ENCODE measurements around the gene ZFYVE9. TPM values are rescaled to one million over a fixed set of nuclear protein-coding genes. Genes with fewer than 3 reads are reported as not detected.

Gene ZFYVE9
- total and polyA plus RNA-seq, 3 donors from 2014 or later, result 31.5 to 51.3 (median 32.5) TPM

- no peak for DNase-seq
- Histone ChIP-seq H3K27ac (no peak overlapping the region), H3K4me3 (no peak overlapping the region), H3K36me3 (ENCODE audit: low read depth, missing control alignments) (no peaks in the 10 kb centered on the region), H3K27me3 (no peaks in the 10 kb centered on the region), H3K9me3 (no peaks in the 10 kb centered on the region), H3K4me1 (no peaks in the 10 kb centered on the region)
- no peak for TF ChIP-seq CTCF (IDR thresholded peaks at IDR 0.05)
- 95 to 100% methylated on average over 1 of the region's 1 CpG for WGBS, 2 donors
- intact Hi-C loops (cut with DNase I; ENCODE audit: low total_unique reads), result no loop called here
Observed at GRCh38 chr1:52102336-52103013, 39.4 kb upstream of the ZFYVE9 start.

GRCh38 chr1:52111492-52111891 lies 30.4 kb upstream of the ZFYVE9 start:
- Histone ChIP-seq H3K27ac (no peak overlapping the region), H3K36me3 (ENCODE audit: low read depth, missing control alignments) (no peaks in the 10 kb centered on the region), H3K4me1 (no peaks in the 10 kb centered on the region), H3K4me3 (no peak overlapping the region), H3K9me3 (no peaks in the 10 kb centered on the region), H3K27me3 (no peaks in the 10 kb centered on the region)
- intact Hi-C loops (cut with DNase I; ENCODE audit: low total_unique reads), result no loop called here
- TF ChIP-seq CTCF (IDR thresholded peaks at IDR 0.05), result no peak
- TF ChIP-seq POLR2A (IDR thresholded peaks at IDR 0.05), result no peak
- no peak for DNase-seq

- intact Hi-C loops (cut with DNase I; ENCODE audit: low total_unique reads), result no loop called here
- 66 to 67% methylated on average over 3 of the region's 3 CpGs for WGBS, 2 donors
- Histone ChIP-seq H3K36me3 (ENCODE audit: low read depth, missing control alignments) (no peaks in the 10 kb centered on the region), H3K27me3 (no peaks in the 10 kb centered on the region), H3K4me3 (no peak overlapping the region), H3K27ac (no peak overlapping the region), H3K4me1 (no peaks in the 10 kb centered on the region), H3K9me3 (no peaks in the 10 kb centered on the region)
- TF ChIP-seq CTCF (IDR thresholded peaks at IDR 0.05), result no peak
- TF ChIP-seq POLR2A (IDR thresholded peaks at IDR 0.05), result no peak
- no peak for DNase-seq
Observed at GRCh38 chr1:52112489-52112888, 29.4 kb upstream of the ZFYVE9 start.

GRCh38 chr1:52119301-52120079 lies 22.4 kb upstream of the ZFYVE9 start:
- intact Hi-C loops (cut with DNase I; ENCODE audit: low total_unique reads), result no loop called here
- H3K9me3 ChIP-seq, result no peaks in the 10 kb centered on the region
- H3K27me3 ChIP-seq, result no peaks in the 10 kb centered on the region
- H3K4me1 ChIP-seq, result no peaks in the 10 kb centered on the region
- TF ChIP-seq POLR2A (IDR thresholded peaks at IDR 0.05) (no peak), CTCF (IDR thresholded peaks at IDR 0.05) (no peak)
- H3K27ac ChIP-seq, result no peak overlapping the region
- no peaks in the 10 kb centered on the region for H3K36me3 ChIP-seq (ENCODE audit: low read depth, missing control alignments)
- DNase-seq, result no peak
- WGBS, 2 donors, result 76 to 82% methylated on average over 12 of the region's 12 CpGs
- H3K4me3 ChIP-seq, result no peak overlapping the region

Measured in testis (tissue), 3 donors.